Activated CD8-positive, alpha-beta T cell treated with anti-CD3 and anti-CD28 coated beads for 36 hours (primary cell): ENCODE data around the gene NT5M. TPM values are rescaled to one million over a fixed set of nuclear protein-coding genes. Genes with fewer than 3 reads are reported as not detected.

Experiments used
- ATAC-seq: fragments of 200-7000 bp; cut with Tn5 transposase; one replicate; pipeline ENCODE4 v1.10.0; 2021; ENCODE audit warnings: mild to moderate bottlenecking, moderate library complexity
- CTCF ChIA-PET: fragments of 350-600 bp; sonication (Branson Sonifier 250); formaldehyde crosslinking; loops from one replicate; lab custom pipeline; 2021; ENCODE audit warnings: antibody characterized with exemption; lab: Charles Lee
- POLR2A ChIA-PET: fragments of 350-600 bp; sonication (Branson Sonifier 250); formaldehyde crosslinking; loops from one replicate; lab custom pipeline; 2021; ENCODE audit warnings: antibody characterized with exemption; lab: Charles Lee
- DNase-seq: peaks from one replicate; pipeline ENCODE4 v3.0.0-alpha.2; 2020
- H3K27ac Mint-ChIP-seq: one replicate; pipeline ENCODE4 v1.8.0; 2021; ENCODE audit warnings: mild to moderate bottlenecking, mixed read lengths
- H3K27me3 Mint-ChIP-seq: one replicate; pipeline ENCODE4 v1.8.0; 2021; ENCODE audit warnings: mixed read lengths
- H3K36me3 Mint-ChIP-seq: one replicate; pipeline ENCODE4 v1.8.0; 2021; ENCODE audit warnings: low read depth, mixed read lengths
- H3K4me1 Mint-ChIP-seq: one replicate; pipeline ENCODE4 v1.8.0; 2021; ENCODE audit warnings: low read depth, mixed read lengths
- H3K4me3 Mint-ChIP-seq: one replicate; pipeline ENCODE4 v1.8.0; 2021; ENCODE audit warnings: mild to moderate bottlenecking, moderate library complexity, mixed read lengths
- H3K9me3 Mint-ChIP-seq: one replicate; pipeline ENCODE4 v1.8.0; 2021; ENCODE audit warnings: mixed read lengths
- CTCF ChIP-seq: fragments of 200-600 bp; IDR thresholded peaks from one replicate; pipeline ENCODE4 v1.8.0; 2022; ENCODE audit warnings: antibody characterized with exemption, mild to moderate bottlenecking
- intact Hi-C: fragments of 100-400 bp; cut with micrococcal nuclease; formaldehyde crosslinking; loops from one replicate; pipeline ENCODE4 v1.10.0; 2022
- total RNA-seq, 2 experiments: library from RNA; stranded (reverse); gene quantifications; one replicate each; pipeline ENCODE4 v1.2.3, GENCODE V29; 2021

NT5M gene
- total RNA-seq, 2 experiments from 2014 or later = 8.3 to 9.4 TPM

GRCh38 chr17:17350491-17351355 lies 47.5 kb downstream of the NT5M start:
- H3K36me3 Mint-ChIP-seq = no peaks in the 10 kb centered on the region
- no peak overlapping the region for H3K27ac Mint-ChIP-seq
- intact Hi-C loops = loop anchor here (10.0 kb wide), 1 partner anchor 144 kb away; the partner anchor contains the start of gene RASD1
- H3K4me3 Mint-ChIP-seq = no peak overlapping the region
- H3K9me3 Mint-ChIP-seq = no peaks in the 10 kb centered on the region
- ChIA-PET POLR2A (no interaction called here), CTCF (no interaction called here)
- no peak for ATAC-seq
- TF ChIP-seq CTCF = no peak
- no peak for DNase-seq
- no peaks in the 10 kb centered on the region for H3K27me3 Mint-ChIP-seq
- no peaks in the 10 kb centered on the region for H3K4me1 Mint-ChIP-seq

DNA sequence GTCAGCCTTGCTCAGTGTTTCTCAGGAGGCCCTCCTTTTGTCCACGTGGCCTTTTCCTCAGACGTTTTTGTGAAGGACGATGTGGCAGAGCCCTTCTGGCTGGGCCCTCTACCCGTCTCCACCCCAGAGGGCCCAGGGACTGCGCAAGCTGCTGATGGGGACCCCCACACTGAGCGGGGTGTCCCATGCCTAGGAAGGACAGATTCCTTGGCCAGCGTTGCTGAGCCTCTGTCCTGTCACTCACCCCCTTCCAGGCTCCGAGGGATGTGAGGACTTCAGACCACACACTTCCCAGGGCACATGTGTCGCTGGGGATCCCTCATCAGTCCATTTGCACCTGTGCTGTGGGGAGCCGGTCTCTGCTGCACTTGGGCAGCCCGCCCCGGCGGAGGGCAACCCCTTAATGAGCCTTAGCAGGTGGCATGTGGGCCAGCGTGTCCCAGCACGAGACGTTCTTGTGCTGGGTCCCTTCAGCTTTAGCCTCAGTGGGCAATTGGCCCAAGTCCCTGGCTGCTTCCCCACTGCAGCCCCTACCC lies 48.3 kb downstream of the NT5M start:
- DNase-seq (no peak), ATAC-seq (no peak)
- ChIA-PET CTCF (interaction anchor here (5.7 kb wide), 1 partner anchor 145 kb away, joined by 60 read pairs; the partner anchor contains the start of gene RASD1), POLR2A (no interaction called here)
- no peak overlapping the region for H3K4me3 Mint-ChIP-seq
- H3K36me3 Mint-ChIP-seq = no peaks in the 10 kb centered on the region
- TF ChIP-seq CTCF = no peak
- no peaks in the 10 kb centered on the region for H3K4me1 Mint-ChIP-seq
- no peaks in the 10 kb centered on the region for H3K9me3 Mint-ChIP-seq
- H3K27me3 Mint-ChIP-seq = no peaks in the 10 kb centered on the region
- intact Hi-C loops = loop anchor here (10.0 kb wide), 1 partner anchor 143 kb away; the partner anchor contains the start of gene RASD1
- no peak overlapping the region for H3K27ac Mint-ChIP-seq

GRCh38 chr17:17351901-17352781 lies 49.0 kb downstream of the NT5M start:
- Mint-ChIP-seq H3K36me3 (no peaks in the 10 kb centered on the region), H3K4me3 (no peak overlapping the region), H3K27ac (no peak overlapping the region), H3K9me3 (no peaks in the 10 kb centered on the region), H3K4me1 (no peaks in the 10 kb centered on the region), H3K27me3 (no peaks in the 10 kb centered on the region)
- ChIA-PET POLR2A (no interaction called here), CTCF (interaction anchor here (4.4 to 5.7 kb wide), 2 partner anchors 145 to 290 kb away, joined by 60 to 65 read pairs; partner anchors contain the start of gene RASD1)
- DNase-seq (no peak), ATAC-seq (no peak)
- no peak for TF ChIP-seq CTCF
- intact Hi-C loops = loop anchor here (10.0 kb wide), 1 partner anchor 143 kb away; the partner anchor contains the start of gene RASD1

- DNase-seq (no peak), ATAC-seq (no peak)
- Mint-ChIP-seq H3K4me3 (no peak overlapping the region), H3K27me3 (no peaks in the 10 kb centered on the region), H3K4me1 (no peaks in the 10 kb centered on the region), H3K27ac (no peak overlapping the region), H3K9me3 (no peaks in the 10 kb centered on the region), H3K36me3 (no peaks in the 10 kb centered on the region)
- POLR2A ChIA-PET = no interaction called here
- TF ChIP-seq CTCF = no peak
- CTCF ChIA-PET = interaction anchor here (2.2 to 5.7 kb wide), 3 partner anchors 137 to 289 kb away, joined by 9 to 65 read pairs (median 60); partner anchors contain the start of gene RASD1
- intact Hi-C loops = loop anchor here (10.0 kb wide), 1 partner anchor 142 kb away; the partner anchor contains the start of gene RASD1
Observed at GRCh38 chr17:17352836-17353624, 49.9 kb downstream of the NT5M start.
